ENCODE measurements around the gene UBE2R2.
"Not testable (repeated sequence)": the region's sequence is repeated elsewhere in the genome, so short reads cannot be mapped to it uniquely, and the experiment has no call there.

- TF ChIP-seq CTCF (tag by site-specific recombination; IDR thresholded peaks at IDR 0.05); HOXA7 (CRISPR knock-in tag; IDR thresholded peaks at IDR 0.05; ENCODE audit: borderline replicate concordance); ZNF792 (tag by site-specific recombination; IDR thresholded peaks at IDR 0.05); REST (tag by site-specific recombination; IDR thresholded peaks at IDR 0.05); ZNF133 (tag by site-specific recombination; IDR thresholded peaks at IDR 0.05); ZNF707 (tag by site-specific recombination; IDR thresholded peaks at IDR 0.05); ZNF530 (tag by site-specific recombination; IDR thresholded peaks at IDR 0.05; ENCODE audit: low read depth); ZNF37A (tag by site-specific recombination; IDR thresholded peaks at IDR 0.05); ZNF184 (tag by site-specific recombination; IDR thresholded peaks at IDR 0.05); ZNF433 (tag by site-specific recombination; IDR thresholded peaks at IDR 0.05; ENCODE audit: low read depth): not testable (repeated sequence)
Observed at GRCh38 chr9:33770156-33770880, 46.6 kb upstream of the UBE2R2 start.
